ENCODE measurements around the gene MED20. TPM values are rescaled to one million over a fixed set of nuclear protein-coding genes. Genes with fewer than 3 reads are reported as not detected.
A peak's percentile ranks its signal among the peaks of the same experiment; 100 is the strongest.

MED20 gene
- total RNA-seq, 1 donor from 2014 or later = 34.8 TPM

DNA sequence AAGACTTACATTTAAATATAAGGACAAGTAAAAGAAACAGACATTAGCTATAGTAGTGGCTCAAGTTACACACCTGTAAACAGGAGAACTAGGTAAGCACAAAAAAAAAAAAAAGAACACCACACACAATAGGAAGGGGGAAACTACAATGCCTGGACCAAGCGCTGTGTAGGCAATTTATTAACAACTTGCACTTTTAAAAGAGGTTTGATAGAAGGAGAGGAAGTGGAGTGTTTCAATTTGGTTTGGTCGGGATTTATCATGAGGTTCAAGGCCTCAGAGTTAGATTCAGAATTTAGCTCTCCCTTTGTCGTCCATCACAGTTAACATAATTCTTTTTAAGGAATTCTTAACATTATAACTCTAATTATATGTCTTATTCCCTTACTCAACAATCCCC is 24.7 kb downstream of the MED20 start:
- TF ChIP-seq, protein P1, sequence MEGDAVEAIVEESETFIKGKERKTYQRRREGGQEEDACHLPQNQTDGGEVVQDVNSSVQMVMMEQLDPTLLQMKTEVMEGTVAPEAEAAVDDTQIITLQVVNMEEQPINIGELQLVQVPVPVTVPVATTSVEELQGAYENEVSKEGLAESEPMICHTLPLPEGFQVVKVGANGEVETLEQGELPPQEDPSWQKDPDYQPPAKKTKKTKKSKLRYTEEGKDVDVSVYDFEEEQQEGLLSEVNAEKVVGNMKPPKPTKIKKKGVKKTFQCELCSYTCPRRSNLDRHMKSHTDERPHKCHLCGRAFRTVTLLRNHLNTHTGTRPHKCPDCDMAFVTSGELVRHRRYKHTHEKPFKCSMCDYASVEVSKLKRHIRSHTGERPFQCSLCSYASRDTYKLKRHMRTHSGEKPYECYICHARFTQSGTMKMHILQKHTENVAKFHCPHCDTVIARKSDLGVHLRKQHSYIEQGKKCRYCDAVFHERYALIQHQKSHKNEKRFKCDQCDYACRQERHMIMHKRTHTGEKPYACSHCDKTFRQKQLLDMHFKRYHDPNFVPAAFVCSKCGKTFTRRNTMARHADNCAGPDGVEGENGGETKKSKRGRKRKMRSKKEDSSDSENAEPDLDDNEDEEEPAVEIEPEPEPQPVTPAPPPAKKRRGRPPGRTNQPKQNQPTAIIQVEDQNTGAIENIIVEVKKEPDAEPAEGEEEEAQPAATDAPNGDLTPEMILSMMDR (conservative IDR thresholded peaks at IDR 0.05) = no peak
- Mint-ChIP-seq H3K27ac (ENCODE audit: unreplicated experiment) (no peak overlapping the region), H3K4me3 (no peak overlapping the region), H3K36me3 (ENCODE audit: low read depth) (no peaks in the 10 kb centered on the region), H3K9me3 (no peaks in the 10 kb centered on the region), H3K27me3 (ENCODE audit: low read depth) (no peaks in the 10 kb centered on the region), H3K4me1 (peaks cover 16% of the 10 kb centered on the region)
- DNase-seq (ENCODE audit: low read depth, low spot score) = no peak

DNA sequence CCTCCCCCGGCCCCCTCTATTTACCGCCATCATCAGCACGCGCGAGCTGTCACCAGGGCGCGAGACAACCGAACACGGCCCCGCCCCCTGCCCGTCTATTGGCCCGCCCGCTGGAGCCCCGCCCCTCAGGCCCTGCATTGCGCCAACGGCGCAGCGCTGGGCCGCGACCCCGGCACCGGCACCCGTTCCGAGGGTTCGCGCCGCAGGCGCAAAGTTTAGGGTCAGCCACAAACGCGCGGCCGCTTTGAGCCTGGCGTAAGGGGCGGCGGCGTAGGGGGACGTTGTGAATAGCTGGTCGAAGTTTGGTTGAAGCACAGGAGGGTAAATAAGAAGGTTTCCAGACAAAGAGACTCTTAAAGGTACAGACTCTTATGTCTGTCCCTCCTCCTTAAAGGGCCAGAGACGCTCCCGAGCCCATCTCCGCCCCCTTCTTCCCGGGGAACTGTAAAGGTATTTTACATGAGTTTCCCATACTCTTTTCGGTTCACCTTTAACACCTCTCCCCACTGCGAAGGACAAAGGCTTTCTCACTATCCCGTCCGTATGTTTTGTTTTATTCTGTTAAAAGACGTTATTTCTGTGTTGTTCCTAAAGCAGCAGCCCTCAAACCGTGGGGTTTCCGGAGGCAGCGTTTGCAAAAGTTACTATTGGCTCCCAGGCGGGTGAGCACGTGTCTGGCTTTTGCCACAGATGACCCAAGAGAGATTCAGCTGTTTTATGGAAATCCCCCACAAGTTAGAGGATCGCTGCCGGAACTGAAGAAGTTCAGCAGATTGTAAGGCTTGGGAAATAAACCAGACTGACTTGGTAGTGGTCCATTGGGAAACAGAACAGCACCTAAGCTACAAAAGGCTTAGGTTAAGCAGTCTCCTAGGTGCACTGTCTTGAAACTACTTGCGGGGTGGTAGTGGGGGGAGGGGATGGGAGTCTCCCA is 25.4 kb downstream of the MED20 start, which contains the start of gene USP49:
Gene USP49 (minus strand): TSS at position 76 of the 934 bp plus-strand sequence. CDS start 88,392 bp downstream, outside the sequence.
- no peaks in the 10 kb centered on the region for H3K36me3 Mint-ChIP-seq (ENCODE audit: low read depth)
- H3K4me3 Mint-ChIP-seq = no peak within 1 kb of the TSS
- H3K27ac Mint-ChIP-seq (ENCODE audit: unreplicated experiment) = peak within 1 kb of the TSS; percentile 93
- peak; percentile 95 for DNase-seq (ENCODE audit: low read depth, low spot score)
- H3K27me3 Mint-ChIP-seq (ENCODE audit: low read depth) = no peaks in the 10 kb centered on the region
- H3K9me3 Mint-ChIP-seq = no peaks in the 10 kb centered on the region
- H3K4me1 Mint-ChIP-seq = peaks cover 16% of the 10 kb centered on the region
- TF ChIP-seq, protein P1 (conservative IDR thresholded peaks at IDR 0.05) = no peak

GRCh38 chr6:41894366-41895299 is 26.3 kb downstream of the MED20 start:
- Mint-ChIP-seq H3K4me1 (peaks cover 16% of the 10 kb centered on the region), H3K27me3 (ENCODE audit: low read depth) (no peaks in the 10 kb centered on the region), H3K4me3 (no peak overlapping the region), H3K36me3 (ENCODE audit: low read depth) (no peaks in the 10 kb centered on the region), H3K27ac (ENCODE audit: unreplicated experiment) (no peak overlapping the region), H3K9me3 (no peaks in the 10 kb centered on the region)
- DNase-seq (ENCODE audit: low read depth, low spot score) = peak; percentile 3
- TF ChIP-seq, protein P1 (conservative IDR thresholded peaks at IDR 0.05) = no peak

GRCh38 chr6:41892921-41893564 is 27.9 kb downstream of the MED20 start:
- Mint-ChIP-seq H3K27ac (ENCODE audit: unreplicated experiment) (no peak overlapping the region), H3K27me3 (ENCODE audit: low read depth) (no peaks in the 10 kb centered on the region), H3K36me3 (ENCODE audit: low read depth) (no peaks in the 10 kb centered on the region), H3K4me1 (peaks cover 16% of the 10 kb centered on the region), H3K9me3 (no peaks in the 10 kb centered on the region), H3K4me3 (no peak overlapping the region)
- TF ChIP-seq, protein P1 (conservative IDR thresholded peaks at IDR 0.05) = no peak
- no peak for DNase-seq (ENCODE audit: low read depth, low spot score)

DNA sequence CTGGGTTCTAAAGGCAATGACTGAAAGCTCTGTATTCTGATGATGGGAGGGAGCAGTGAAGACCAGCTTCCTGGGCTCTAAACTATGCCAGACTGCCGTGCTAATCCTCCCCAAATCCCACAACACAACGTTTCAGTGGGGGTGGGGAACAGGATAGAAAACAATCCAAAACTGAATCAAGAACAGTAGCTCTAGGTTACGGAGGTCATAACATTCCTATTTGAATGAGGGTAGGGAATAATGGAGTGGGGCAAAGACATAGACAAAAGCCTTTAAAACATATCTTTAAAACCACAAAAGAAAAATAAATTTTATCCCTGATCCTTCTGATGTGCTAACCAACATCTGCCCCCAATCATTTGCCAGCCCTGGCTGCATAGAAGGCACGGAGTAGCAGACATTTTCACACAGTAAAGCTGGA is 33.6 kb downstream of the MED20 start:
- Mint-ChIP-seq H3K9me3 (no peaks in the 10 kb centered on the region), H3K27ac (ENCODE audit: unreplicated experiment) (peak overlapping the region; percentile 86), H3K4me1 (peaks cover 12% of the 10 kb centered on the region), H3K4me3 (peak overlapping the region; percentile 13), H3K27me3 (ENCODE audit: low read depth) (no peaks in the 10 kb centered on the region), H3K36me3 (ENCODE audit: low read depth) (no peaks in the 10 kb centered on the region)
- DNase-seq (ENCODE audit: low read depth, low spot score) = no peak
- TF ChIP-seq, protein P1 (conservative IDR thresholded peaks at IDR 0.05) = no peak
